KMS-11 (cell line): ENCODE measurements around the gene SLC11A1.

Experiments used
- H2AFZ ChIP-seq: fragments of 200-600 bp; sonication (generic); 2 replicates; pipeline ENCODE4 v1.6.1; 2016; ENCODE audit warnings: antibody characterized with exemption, mixed run types, low read depth
- H3K27ac ChIP-seq: fragments of 200-600 bp; sonication (generic); 2 replicates; pipeline ENCODE4 v1.6.1; 2016; ENCODE audit warnings: mild to moderate bottlenecking, mixed run types
- H3K27me3 ChIP-seq: fragments of 200-600 bp; sonication (generic); 2 replicates; pipeline ENCODE4 v1.6.1; 2017; ENCODE audit warnings: mild to moderate bottlenecking, low read depth, mixed run types, moderate library complexity; ENCODE audit not compliant: insufficient read depth
- H3K36me3 ChIP-seq: fragments of 200-600 bp; sonication (generic); 2 replicates; pipeline ENCODE4 v1.6.1; 2017; ENCODE audit warnings: mild to moderate bottlenecking, mixed run types; ENCODE audit not compliant: insufficient read depth
- H3K4me1 ChIP-seq: fragments of 200-600 bp; sonication (generic); 2 replicates; pipeline ENCODE4 v1.6.1; 2016; ENCODE audit warnings: mild to moderate bottlenecking, low read depth, mixed run types; ENCODE audit not compliant: poor library complexity, severe bottlenecking
- H3K4me2 ChIP-seq: fragments of 200-600 bp; sonication (generic); 2 replicates; pipeline ENCODE4 v1.7.0; 2016; ENCODE audit warnings: mild to moderate bottlenecking, mixed run types
- H3K4me3 ChIP-seq: fragments of 200-600 bp; sonication (generic); IDR thresholded peaks from 2 replicates; pipeline ENCODE4 v1.6.1; 2017; ENCODE audit warnings: low read depth, low read length, mixed read lengths; ENCODE audit not compliant: insufficient read depth
- H3K79me2 ChIP-seq: fragments of 200-600 bp; sonication (generic); 2 replicates; pipeline ENCODE4 v1.6.1; 2016; ENCODE audit warnings: low read depth, mixed run types; ENCODE audit not compliant: insufficient read depth
- H3K9ac ChIP-seq: fragments of 200-600 bp; sonication (generic); 2 replicates; pipeline ENCODE4 v1.6.1; 2016; ENCODE audit warnings: mild to moderate bottlenecking, mixed run types
- H4K20me1 ChIP-seq: fragments of 200-600 bp; sonication (generic); 2 replicates; pipeline ENCODE4 v1.6.1; 2016; ENCODE audit warnings: mild to moderate bottlenecking, mixed run types; ENCODE audit not compliant: insufficient read depth
- TF ChIP-seq, protein P1 (sequence below): fragments of 200-600 bp; sonication (generic); conservative IDR thresholded peaks from 2 replicates; pipeline ENCODE4 v1.6.1; 2017; ENCODE audit warnings: low read depth, mild to moderate bottlenecking, antibody characterized with exemption, low read length, moderate library complexity, mixed read lengths

Gene SLC11A1

DNA sequence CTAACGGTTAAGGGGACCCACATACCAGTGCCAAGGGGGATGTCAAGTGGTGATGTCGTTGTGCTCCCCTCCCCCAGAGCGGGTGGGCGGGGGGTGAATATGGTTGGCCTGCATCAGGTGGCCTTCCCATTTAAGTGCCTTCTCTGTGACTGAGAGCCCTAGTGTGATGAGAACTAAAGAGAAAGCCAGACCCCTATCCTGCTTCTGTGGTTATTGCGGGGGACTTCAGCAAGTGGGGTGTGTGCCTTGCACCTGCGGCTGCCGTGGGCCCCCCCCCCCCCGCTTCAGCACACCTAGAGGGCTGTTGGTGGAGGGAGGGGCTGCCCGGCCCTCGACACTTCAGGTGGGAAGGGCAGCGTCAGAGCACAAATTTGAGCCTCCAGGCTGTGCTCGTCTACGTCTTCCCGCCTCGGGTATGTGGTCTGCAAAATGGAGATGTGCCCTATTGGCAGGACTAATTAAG is 23.7 kb downstream of the SLC11A1 start:
- Histone ChIP-seq H3K4me3 (peak overlapping the region; percentile 52), H3K4me1 (peaks cover 33% of the 10 kb centered on the region), H2AFZ (peak overlapping the region; percentile 1; the same call in 1 of the 2 replicates), H3K9ac (no peak overlapping the region), H3K4me2 (peak overlapping the region; percentile 51), H3K36me3 (no peaks in the 10 kb centered on the region), H3K27ac (peak overlapping the region; percentile 15; the same call in 1 of the 2 replicates), H3K79me2 (peaks cover 14% of the 10 kb centered on the region; the same call in 1 of the 2 replicates), H4K20me1 (no peaks in the 10 kb centered on the region), H3K27me3 (no peaks in the 10 kb centered on the region)
- TF ChIP-seq, protein P1, sequence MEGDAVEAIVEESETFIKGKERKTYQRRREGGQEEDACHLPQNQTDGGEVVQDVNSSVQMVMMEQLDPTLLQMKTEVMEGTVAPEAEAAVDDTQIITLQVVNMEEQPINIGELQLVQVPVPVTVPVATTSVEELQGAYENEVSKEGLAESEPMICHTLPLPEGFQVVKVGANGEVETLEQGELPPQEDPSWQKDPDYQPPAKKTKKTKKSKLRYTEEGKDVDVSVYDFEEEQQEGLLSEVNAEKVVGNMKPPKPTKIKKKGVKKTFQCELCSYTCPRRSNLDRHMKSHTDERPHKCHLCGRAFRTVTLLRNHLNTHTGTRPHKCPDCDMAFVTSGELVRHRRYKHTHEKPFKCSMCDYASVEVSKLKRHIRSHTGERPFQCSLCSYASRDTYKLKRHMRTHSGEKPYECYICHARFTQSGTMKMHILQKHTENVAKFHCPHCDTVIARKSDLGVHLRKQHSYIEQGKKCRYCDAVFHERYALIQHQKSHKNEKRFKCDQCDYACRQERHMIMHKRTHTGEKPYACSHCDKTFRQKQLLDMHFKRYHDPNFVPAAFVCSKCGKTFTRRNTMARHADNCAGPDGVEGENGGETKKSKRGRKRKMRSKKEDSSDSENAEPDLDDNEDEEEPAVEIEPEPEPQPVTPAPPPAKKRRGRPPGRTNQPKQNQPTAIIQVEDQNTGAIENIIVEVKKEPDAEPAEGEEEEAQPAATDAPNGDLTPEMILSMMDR, result no peak

DNA sequence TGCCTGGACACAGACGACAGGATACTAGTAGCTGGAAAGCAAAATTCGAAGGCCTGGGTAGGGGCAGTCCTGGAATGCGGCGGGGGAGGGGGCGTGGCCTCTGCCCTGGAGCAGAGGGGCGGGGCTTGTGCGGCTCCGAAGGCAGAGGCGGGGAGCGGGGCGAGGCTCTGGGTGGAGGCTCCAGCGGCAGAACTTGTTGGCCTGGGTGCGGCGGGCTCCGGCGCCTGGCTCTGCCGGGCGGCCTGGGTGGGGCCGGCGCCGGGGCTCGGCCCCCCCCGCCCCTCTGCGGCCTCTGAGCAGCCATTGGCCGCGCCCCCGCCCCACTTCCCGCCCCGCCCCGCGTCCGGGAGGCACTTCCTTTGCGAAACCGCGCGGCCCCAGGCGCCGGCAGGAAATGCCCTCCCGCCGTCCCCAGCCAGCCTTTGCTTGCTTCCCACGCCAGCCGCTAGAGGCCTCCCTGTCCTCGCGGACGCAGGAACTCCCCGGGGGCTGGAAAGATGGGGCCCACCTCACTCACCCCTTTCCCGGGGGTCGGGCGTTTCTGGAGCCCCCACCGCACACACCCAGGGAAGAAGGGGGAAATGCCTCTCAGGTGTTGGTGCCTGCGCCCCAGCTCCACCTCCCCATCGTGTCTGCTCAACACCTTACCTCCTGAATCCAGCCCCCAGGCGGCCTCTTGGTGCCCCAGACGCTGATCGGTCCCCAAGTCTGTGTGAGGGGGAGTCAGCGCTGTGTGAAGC is 24.3 kb downstream of the SLC11A1 start:
- peak overlapping the region; percentile 97 for H3K4me2 ChIP-seq
- peaks cover 10% of the 10 kb centered on the region; the same call in 1 of the 2 replicates for H3K79me2 ChIP-seq
- no peaks in the 10 kb centered on the region for H3K36me3 ChIP-seq
- H3K4me1 ChIP-seq, result peaks cover 33% of the 10 kb centered on the region
- H3K9ac ChIP-seq, result peak overlapping the region; percentile 57
- TF ChIP-seq, protein P1, result peak; percentile 68
- H3K27me3 ChIP-seq, result no peaks in the 10 kb centered on the region
- H3K27ac ChIP-seq, result peak overlapping the region; percentile 82
- no peaks in the 10 kb centered on the region for H4K20me1 ChIP-seq
- H3K4me3 ChIP-seq, result peak overlapping the region; percentile 52
- peak overlapping the region; percentile 83 for H2AFZ ChIP-seq

DNA sequence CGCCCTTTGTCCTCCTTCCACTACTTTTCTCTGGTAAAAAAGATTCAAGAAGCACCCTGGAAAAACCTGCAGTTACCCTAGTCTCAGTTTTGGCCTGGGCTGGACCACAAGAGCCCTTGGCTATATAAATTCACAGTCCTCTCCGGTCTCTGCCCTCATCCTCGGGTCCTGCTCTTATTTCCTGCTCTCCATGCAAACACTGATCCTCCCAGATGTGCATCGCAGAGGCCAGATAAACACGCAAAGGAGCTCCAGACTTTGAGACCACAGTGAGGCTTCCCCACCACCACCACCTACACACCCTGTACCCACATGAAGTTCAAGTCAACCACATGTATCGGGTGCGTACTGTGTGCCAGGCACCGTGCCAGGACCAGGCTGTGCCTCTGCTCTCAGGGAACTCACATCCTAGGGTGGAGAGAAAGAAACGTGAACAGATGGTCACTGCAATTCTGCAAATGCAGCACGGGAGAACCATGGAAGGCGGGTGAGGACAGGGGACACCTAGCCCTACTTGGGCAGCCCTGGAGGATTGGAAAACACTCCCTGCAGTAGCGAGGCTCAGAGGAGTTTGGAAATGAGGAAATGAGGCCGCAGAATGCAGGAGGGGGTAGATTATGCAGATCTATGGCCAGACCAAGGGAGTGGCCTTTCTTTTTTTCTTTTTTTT is 25.0 kb downstream of the SLC11A1 start:
- Histone ChIP-seq H3K27me3 (no peaks in the 10 kb centered on the region), H3K36me3 (no peaks in the 10 kb centered on the region), H2AFZ (peak overlapping the region; percentile 83), H3K4me3 (peak overlapping the region; percentile 52), H3K27ac (peak overlapping the region; percentile 82), H3K79me2 (peaks cover 3% of the 10 kb centered on the region; the same call in 1 of the 2 replicates), H4K20me1 (no peaks in the 10 kb centered on the region), H3K4me1 (peaks cover 33% of the 10 kb centered on the region), H3K9ac (peak overlapping the region; percentile 57), H3K4me2 (peak overlapping the region; percentile 97)
- TF ChIP-seq, protein P1, result 0 out of 2 replicates have a peak, but pooled peaks have one; percentile 29

DNA sequence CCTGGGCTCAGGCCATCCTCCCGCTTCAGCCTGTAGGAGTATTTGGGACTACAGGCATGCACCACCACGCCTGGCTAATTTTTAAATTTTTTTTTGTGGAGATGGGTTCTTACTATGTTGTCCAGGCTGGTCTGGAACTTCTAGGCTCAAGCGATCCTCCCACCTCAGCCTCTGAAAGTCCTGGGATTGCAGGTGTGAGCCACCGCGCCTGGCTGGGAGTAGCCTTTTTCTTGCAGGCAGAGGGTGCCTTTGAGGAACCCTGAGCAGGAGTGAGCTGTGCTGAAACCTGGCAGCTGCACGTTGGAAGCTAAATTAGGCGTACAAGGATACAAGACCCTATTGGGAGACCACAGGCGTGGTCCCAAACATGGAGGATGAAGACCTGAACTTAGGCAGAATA is 25.6 kb downstream of the SLC11A1 start:
- TF ChIP-seq, protein P1, result no peak
- no peaks in the 10 kb centered on the region for H3K79me2 ChIP-seq
- H3K4me2 ChIP-seq, result peak overlapping the region; percentile 97; the same call in 1 of the 2 replicates
- H3K36me3 ChIP-seq, result no peaks in the 10 kb centered on the region
- no peaks in the 10 kb centered on the region for H3K27me3 ChIP-seq
- H3K4me3 ChIP-seq, result peak overlapping the region; percentile 52
- no peak overlapping the region; the same call in 1 of the 2 replicates for H2AFZ ChIP-seq
- no peaks in the 10 kb centered on the region for H4K20me1 ChIP-seq
- peaks cover 33% of the 10 kb centered on the region for H3K4me1 ChIP-seq
- no peak overlapping the region; the same call in 1 of the 2 replicates for H3K27ac ChIP-seq
- no peak overlapping the region for H3K9ac ChIP-seq
